ENCODE results near the gene ZBTB16. TPM values are rescaled to one million over a fixed set of nuclear protein-coding genes. Genes with fewer than 3 reads are reported as not detected.

Gene ZBTB16
- polyA plus RNA-seq, 1 experiment = not detected

GRCh38 chr11:114250180-114250579, 190.7 kb downstream of the ZBTB16 start:
- POLR2A ChIA-PET = interaction anchor here (0.6 kb wide), 1 partner anchor 291 kb away, joined by 3 read pairs; no protein-coding TSS in a partner anchor
- peaks cover 5% of the 10 kb centered on the region for H3K27me3 ChIP-seq (ENCODE audit: control insufficient read depth, insufficient read depth, low read length)
- DNase-seq (ENCODE audit: low read depth, low spot score) = no peak
- CTCF ChIA-PET = interaction anchor here (5.3 kb wide), 1 partner anchor 11 kb away, joined by 36 read pairs; no protein-coding TSS in a partner anchor
- no peaks in the 10 kb centered on the region; the same call in 1 of the 2 replicates for H3K9me3 ChIP-seq (ENCODE audit: control insufficient read depth, insufficient read depth, low read length)
- no peak overlapping the region for H3K4me3 ChIP-seq (ENCODE audit: low read depth, low read length)
- H3K27ac ChIP-seq (ENCODE audit: low read depth, low read length) = no peak overlapping the region
- no peak for TF ChIP-seq CTCF (IDR thresholded peaks at IDR 0.05; ENCODE audit: low read depth, low read length)

GRCh38 chr11:114250993-114251814, 191.7 kb downstream of the ZBTB16 start:
- peaks cover 5% of the 10 kb centered on the region for H3K27me3 ChIP-seq (ENCODE audit: control insufficient read depth, insufficient read depth, low read length)
- ChIA-PET POLR2A (no interaction called here), CTCF (interaction anchor here (5.3 kb wide), 1 partner anchor 10 kb away, joined by 36 read pairs; no protein-coding TSS in a partner anchor)
- H3K9me3 ChIP-seq (ENCODE audit: control insufficient read depth, insufficient read depth, low read length) = no peaks in the 10 kb centered on the region; the same call in 1 of the 2 replicates
- H3K27ac ChIP-seq (ENCODE audit: low read depth, low read length) = no peak overlapping the region
- no peak for TF ChIP-seq CTCF (IDR thresholded peaks at IDR 0.05; ENCODE audit: low read depth, low read length)
- DNase-seq (ENCODE audit: low read depth, low spot score) = no peak
- H3K4me3 ChIP-seq (ENCODE audit: low read depth, low read length) = no peak overlapping the region

GRCh38 chr11:114251815-114252337, 192.4 kb downstream of the ZBTB16 start:
- peaks cover 6% of the 10 kb centered on the region for H3K27me3 ChIP-seq (ENCODE audit: control insufficient read depth, insufficient read depth, low read length)
- POLR2A ChIA-PET = no interaction called here
- no peak for DNase-seq (ENCODE audit: low read depth, low spot score)
- TF ChIP-seq CTCF (IDR thresholded peaks at IDR 0.05; ENCODE audit: low read depth, low read length) = no peak
- no peak overlapping the region for H3K27ac ChIP-seq (ENCODE audit: low read depth, low read length)
- CTCF ChIA-PET = interaction anchor here (2.8 to 5.3 kb wide), 2 partner anchors 9 to 10 kb away, joined by 8 to 36 read pairs; no protein-coding TSS in a partner anchor
- H3K4me3 ChIP-seq (ENCODE audit: low read depth, low read length) = no peak overlapping the region
- H3K9me3 ChIP-seq (ENCODE audit: control insufficient read depth, insufficient read depth, low read length) = no peaks in the 10 kb centered on the region; the same call in 1 of the 2 replicates

- Histone ChIP-seq H3K4me3 (ENCODE audit: low read depth, low read length) (no peak overlapping the region), H3K27me3 (ENCODE audit: control insufficient read depth, insufficient read depth, low read length) (peaks cover 9% of the 10 kb centered on the region), H3K27ac (ENCODE audit: low read depth, low read length) (no peak overlapping the region), H3K9me3 (ENCODE audit: control insufficient read depth, insufficient read depth, low read length) (no peaks in the 10 kb centered on the region; the same call in 1 of the 2 replicates)
- no peak for TF ChIP-seq CTCF (IDR thresholded peaks at IDR 0.05; ENCODE audit: low read depth, low read length)
- DNase-seq (ENCODE audit: low read depth, low spot score) = no peak
- CTCF ChIA-PET = interaction anchor here (2.8 kb wide), 1 partner anchor 9 kb away, joined by 8 read pairs; no protein-coding TSS in a partner anchor
- POLR2A ChIA-PET = no interaction called here
Observed at GRCh38 chr11:114252767-114253166, 193.3 kb downstream of the ZBTB16 start.

- DNase-seq (ENCODE audit: low read depth, low spot score) = no peak
- H3K27me3 ChIP-seq (ENCODE audit: control insufficient read depth, insufficient read depth, low read length) = peaks cover 13% of the 10 kb centered on the region
- no peaks in the 10 kb centered on the region; the same call in 1 of the 2 replicates for H3K9me3 ChIP-seq (ENCODE audit: control insufficient read depth, insufficient read depth, low read length)
- ChIA-PET POLR2A (no interaction called here), CTCF (interaction anchor here (2.8 kb wide), 1 partner anchor 8 kb away, joined by 8 read pairs; no protein-coding TSS in a partner anchor)
- H3K27ac ChIP-seq (ENCODE audit: low read depth, low read length) = no peak overlapping the region
- no peak overlapping the region for H3K4me3 ChIP-seq (ENCODE audit: low read depth, low read length)
- TF ChIP-seq CTCF (IDR thresholded peaks at IDR 0.05; ENCODE audit: low read depth, low read length) = no peak
Observed at GRCh38 chr11:114253771-114254170, 194.3 kb downstream of the ZBTB16 start.
